ENCODE measurements around the gene TTC3.
"Not testable (repeated sequence)": the region's sequence is repeated elsewhere in the genome, so short reads cannot be mapped to it uniquely, and the experiment has no call there.

The TTC3 gene

DNA sequence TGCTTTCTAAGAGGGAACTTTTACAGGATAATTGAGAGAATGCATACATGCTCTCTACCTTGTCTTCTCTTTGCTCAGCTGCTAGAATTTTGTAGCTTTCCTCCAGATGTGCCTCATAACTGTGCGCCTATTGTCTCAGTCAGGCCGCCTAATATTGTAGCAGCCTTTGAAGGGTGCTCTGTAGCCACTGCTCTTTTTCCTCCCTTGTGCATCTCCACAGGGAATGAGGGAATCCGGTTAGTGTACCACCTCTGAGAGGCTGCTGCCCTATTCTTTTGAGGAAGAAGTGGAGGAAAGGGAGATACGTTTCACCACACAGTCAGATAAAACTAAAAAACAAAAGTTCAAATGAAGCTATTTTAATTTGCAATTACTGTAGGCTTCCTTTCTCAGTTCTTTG lies 22.8 kb downstream of the TTC3 start:
- TF ChIP-seq, protein P1, sequence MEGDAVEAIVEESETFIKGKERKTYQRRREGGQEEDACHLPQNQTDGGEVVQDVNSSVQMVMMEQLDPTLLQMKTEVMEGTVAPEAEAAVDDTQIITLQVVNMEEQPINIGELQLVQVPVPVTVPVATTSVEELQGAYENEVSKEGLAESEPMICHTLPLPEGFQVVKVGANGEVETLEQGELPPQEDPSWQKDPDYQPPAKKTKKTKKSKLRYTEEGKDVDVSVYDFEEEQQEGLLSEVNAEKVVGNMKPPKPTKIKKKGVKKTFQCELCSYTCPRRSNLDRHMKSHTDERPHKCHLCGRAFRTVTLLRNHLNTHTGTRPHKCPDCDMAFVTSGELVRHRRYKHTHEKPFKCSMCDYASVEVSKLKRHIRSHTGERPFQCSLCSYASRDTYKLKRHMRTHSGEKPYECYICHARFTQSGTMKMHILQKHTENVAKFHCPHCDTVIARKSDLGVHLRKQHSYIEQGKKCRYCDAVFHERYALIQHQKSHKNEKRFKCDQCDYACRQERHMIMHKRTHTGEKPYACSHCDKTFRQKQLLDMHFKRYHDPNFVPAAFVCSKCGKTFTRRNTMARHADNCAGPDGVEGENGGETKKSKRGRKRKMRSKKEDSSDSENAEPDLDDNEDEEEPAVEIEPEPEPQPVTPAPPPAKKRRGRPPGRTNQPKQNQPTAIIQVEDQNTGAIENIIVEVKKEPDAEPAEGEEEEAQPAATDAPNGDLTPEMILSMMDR (IDR thresholded peaks at IDR 0.05) = no peak
- no peak for TF ChIP-seq ZFX (IDR thresholded peaks at IDR 0.05; ENCODE audit: borderline replicate concordance)
- H3K27ac ChIP-seq = no peak overlapping the region

- TF ChIP-seq, protein P1 (IDR thresholded peaks at IDR 0.05) = no peak
- no peak for TF ChIP-seq ZFX (IDR thresholded peaks at IDR 0.05; ENCODE audit: borderline replicate concordance)
- H3K27ac ChIP-seq = no peak overlapping the region
Measured at GRCh38 chr21:37098751-37099150, 25.7 kb downstream of the TTC3 start.

- H3K27ac ChIP-seq = no peak overlapping the region
- TF ChIP-seq, protein P1 (IDR thresholded peaks at IDR 0.05) = no peak
- TF ChIP-seq ZFX (IDR thresholded peaks at IDR 0.05; ENCODE audit: borderline replicate concordance) = no peak
Measured at GRCh38 chr21:37100316-37100715, 27.3 kb downstream of the TTC3 start.

DNA sequence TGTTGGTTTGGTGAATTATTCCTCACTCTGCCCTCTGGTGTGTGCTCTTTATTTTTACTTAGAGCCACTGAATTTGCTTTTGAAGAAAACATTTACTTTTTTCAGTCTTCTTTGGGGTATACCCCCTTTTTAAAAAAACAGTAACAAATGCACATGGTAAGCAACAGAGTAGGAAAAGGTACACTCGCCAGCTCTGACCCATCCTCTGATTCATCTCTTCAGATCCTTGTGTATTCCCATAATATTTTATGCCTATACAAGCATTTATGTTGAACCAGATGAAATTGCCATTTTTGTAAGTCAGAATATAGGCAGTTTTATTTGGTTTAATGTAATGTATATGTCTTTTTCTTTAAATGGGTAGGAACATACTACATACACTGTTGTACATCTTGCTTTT lies 28.3 kb downstream of the TTC3 start:
- H3K27ac ChIP-seq = no peak overlapping the region
- TF ChIP-seq, protein P1 (IDR thresholded peaks at IDR 0.05) = no peak
- no peak for TF ChIP-seq ZFX (IDR thresholded peaks at IDR 0.05; ENCODE audit: borderline replicate concordance)

DNA sequence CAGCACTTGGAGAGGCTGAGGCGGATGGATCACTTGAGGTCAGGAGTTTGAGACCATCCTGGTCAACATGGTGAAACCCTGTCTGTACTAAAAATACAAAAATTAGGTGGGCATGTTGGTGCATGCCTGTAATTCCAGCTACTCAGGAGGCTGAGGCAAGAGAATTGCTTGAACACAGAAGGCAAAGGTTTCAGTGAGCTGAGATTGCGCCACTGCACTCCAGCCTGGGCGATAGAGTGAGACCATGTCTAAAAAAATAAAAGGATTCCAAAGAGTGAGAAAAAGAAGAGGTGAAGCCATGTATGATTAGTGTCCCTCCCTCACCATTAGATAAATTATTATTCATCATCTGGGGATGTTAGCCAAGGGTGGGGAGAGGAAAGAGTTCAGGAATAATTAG lies 29.7 kb downstream of the TTC3 start:
- H3K27ac ChIP-seq = not testable (repeated sequence)

DNA sequence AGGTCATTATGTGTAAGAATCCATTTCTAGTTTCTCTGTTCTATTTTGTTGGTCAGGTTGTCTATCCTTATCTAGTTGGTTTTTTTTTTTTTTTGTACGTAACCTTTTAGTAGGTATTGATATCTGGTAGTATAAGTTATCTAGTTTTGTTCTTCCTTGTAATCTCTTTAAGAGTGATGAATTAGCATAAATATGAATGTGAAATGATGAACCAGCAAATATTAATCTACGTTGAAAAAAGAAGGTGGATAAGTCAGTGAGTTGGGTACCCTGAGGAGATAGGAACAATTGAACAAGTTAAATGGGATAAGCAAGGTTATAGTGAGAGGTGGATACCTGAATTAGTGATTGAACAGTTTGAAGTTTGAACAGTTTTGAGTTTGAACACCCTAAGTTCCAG lies 33.9 kb downstream of the TTC3 start:
- H3K27ac ChIP-seq = no peak overlapping the region
- TF ChIP-seq ZFX (IDR thresholded peaks at IDR 0.05; ENCODE audit: borderline replicate concordance) = no peak
- TF ChIP-seq, protein P1 (IDR thresholded peaks at IDR 0.05) = no peak

DNA sequence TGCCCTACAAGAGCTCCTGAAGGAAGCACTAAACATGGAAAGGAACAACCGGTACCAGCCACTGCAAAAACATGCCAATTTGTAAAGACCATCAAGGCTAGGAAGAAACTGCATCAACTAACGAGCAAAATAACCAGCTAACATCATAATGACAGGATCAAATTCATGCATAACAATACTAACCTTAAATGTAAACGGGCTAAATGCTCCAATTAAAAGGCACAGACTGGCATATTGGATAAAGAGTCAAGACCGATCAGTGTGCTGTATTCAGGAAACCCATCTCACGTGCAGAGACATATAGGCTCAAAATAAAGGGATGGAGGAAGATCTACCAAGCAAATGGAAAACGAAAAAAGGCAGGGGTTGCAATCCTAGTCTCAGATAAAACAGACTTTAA lies 38.0 kb downstream of the TTC3 start:
- not testable (repeated sequence) for H3K27ac ChIP-seq

DNA sequence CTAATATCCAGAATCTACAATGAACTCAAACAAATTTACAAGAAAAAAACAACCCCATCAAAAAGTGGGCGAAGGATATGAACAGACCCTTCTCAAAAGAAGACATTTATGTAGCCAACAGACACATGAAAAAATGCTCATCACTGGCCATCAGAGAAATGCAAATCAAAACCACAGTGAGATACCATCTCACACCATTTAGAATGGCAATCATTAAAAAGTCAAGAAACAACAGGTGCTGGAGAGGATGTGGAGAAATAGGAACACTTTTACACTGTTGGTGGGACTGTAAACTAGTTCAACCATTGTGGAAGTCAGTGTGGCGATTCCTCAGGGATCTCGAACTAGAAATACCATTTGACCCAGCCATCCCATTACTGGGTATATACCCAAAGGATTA lies 41.2 kb downstream of the TTC3 start:
- not testable (repeated sequence) for H3K27ac ChIP-seq

DNA sequence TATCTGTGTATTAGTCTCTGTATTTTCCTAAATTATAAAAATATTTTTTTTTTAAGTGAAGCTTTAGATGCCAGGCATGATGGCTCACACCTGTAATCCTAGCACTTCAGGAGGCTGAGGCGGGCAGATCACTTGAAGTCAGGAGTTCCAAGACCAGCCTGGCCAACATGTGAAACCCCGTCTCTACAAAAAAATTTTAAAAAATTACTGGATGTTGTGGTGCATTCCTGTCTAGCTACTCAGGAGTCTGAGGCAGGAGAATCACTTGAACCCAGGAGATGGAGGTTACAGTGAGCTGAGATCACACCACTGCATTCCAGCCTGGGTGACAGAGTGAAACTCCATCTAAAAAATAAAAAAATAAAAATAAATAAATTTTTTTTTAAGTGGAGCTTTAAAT lies 43.4 kb downstream of the TTC3 start:
- not testable (repeated sequence) for H3K27ac ChIP-seq

DNA sequence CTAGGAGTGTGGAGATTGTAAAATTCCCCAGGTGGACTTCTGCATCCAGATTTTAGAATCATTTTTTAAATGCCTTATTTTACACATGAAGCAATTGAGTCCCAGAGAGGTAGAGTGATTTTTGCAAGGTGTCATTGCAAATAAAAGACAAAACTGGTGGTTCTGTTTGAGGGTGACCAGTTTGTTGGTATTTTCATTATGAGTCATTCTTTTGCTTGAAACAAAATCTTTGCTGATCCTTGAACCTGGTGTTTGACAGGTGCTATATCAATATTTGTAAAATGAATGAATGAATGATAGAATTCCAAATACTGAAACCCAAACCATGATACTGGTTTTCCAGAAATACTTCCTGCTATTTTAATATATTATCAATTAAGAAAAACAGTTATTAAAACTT lies 44.1 kb downstream of the TTC3 start:
- H3K27ac ChIP-seq = no peak overlapping the region
- TF ChIP-seq, protein P1 (IDR thresholded peaks at IDR 0.05) = no peak
